Measurements from ENCODE around the gene CLNK.

DNA sequence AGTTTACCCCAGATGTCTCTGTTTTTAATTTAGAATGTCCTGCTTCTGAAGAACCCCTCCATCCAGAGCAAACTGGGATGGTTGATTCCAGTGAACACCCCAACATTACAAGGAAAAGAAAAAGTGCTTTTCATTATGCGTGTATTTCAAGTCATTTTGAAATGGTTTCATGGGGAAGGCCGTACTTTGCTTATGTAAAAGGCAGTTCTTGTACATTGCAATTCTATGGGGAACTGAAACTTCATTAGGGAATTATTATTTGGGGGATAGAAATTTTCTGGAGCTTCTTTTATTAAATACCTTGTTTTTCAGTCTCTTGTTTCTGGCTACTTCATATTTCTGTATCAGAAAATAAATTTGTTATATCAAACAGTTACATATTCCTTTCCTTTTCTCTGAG, 130.4 kb downstream of the CLNK start:
- TF ChIP-seq, protein P1, sequence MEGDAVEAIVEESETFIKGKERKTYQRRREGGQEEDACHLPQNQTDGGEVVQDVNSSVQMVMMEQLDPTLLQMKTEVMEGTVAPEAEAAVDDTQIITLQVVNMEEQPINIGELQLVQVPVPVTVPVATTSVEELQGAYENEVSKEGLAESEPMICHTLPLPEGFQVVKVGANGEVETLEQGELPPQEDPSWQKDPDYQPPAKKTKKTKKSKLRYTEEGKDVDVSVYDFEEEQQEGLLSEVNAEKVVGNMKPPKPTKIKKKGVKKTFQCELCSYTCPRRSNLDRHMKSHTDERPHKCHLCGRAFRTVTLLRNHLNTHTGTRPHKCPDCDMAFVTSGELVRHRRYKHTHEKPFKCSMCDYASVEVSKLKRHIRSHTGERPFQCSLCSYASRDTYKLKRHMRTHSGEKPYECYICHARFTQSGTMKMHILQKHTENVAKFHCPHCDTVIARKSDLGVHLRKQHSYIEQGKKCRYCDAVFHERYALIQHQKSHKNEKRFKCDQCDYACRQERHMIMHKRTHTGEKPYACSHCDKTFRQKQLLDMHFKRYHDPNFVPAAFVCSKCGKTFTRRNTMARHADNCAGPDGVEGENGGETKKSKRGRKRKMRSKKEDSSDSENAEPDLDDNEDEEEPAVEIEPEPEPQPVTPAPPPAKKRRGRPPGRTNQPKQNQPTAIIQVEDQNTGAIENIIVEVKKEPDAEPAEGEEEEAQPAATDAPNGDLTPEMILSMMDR (IDR thresholded peaks at IDR 0.05), result no peak
- TF ChIP-seq POLR2A (IDR thresholded peaks at IDR 0.05), result no peak
